ENCODE measurements around the gene OXLD1.

OXLD1 gene

DNA sequence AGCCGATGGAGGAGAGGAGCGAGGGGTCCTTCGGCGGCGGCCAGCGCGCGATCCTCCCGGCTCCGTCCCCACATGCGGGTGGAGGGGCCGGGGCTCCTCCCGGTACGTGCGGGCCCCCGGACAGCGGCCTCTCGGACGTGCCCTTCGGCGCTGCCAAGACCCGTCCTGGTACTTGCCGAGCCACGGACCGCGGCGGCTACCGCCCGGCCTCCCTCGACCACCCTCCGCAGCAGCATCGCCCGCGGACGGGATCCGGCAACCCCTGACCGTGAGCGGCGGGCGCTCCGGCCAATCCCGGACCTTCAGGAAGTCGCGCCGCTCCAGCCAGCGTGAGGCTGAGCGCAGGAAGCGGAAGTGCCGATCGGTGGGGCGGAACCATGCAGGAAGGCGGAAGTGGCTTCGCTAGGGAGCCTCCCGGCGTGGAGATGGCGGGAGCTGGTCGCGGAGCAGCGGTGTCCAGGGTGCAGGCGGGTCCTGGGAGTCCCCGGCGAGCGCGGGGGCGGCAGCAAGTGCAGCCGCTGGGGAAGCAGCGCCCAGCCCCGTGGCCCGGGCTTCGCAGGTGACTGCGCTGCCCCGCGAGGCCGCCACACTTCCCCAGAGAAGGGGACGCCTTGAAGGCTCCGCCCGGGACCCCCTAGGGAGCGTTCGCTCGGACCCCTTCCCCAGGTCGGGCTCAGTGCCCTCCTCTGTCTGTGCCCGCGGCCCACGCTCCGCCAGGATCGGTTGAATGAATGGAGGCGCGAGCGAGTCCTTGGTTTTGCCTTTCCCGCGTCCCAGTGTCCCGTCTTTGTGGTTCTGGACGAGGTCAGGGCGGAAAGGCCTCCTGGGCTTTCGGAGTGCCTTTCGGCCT is at the start of gene OXLD1, which contains the start of gene CCDC137:
Gene OXLD1, minus strand, starts transcription at position 264 of the 850 bp plus-strand sequence. Its CDS starts 28 bp downstream, at position 236.
Gene CCDC137, plus strand, starts transcription at position 396 of the 850 bp plus-strand sequence. Its CDS starts 30 bp downstream, at position 426.
- DNase-seq: peak; percentile 90

DNA sequence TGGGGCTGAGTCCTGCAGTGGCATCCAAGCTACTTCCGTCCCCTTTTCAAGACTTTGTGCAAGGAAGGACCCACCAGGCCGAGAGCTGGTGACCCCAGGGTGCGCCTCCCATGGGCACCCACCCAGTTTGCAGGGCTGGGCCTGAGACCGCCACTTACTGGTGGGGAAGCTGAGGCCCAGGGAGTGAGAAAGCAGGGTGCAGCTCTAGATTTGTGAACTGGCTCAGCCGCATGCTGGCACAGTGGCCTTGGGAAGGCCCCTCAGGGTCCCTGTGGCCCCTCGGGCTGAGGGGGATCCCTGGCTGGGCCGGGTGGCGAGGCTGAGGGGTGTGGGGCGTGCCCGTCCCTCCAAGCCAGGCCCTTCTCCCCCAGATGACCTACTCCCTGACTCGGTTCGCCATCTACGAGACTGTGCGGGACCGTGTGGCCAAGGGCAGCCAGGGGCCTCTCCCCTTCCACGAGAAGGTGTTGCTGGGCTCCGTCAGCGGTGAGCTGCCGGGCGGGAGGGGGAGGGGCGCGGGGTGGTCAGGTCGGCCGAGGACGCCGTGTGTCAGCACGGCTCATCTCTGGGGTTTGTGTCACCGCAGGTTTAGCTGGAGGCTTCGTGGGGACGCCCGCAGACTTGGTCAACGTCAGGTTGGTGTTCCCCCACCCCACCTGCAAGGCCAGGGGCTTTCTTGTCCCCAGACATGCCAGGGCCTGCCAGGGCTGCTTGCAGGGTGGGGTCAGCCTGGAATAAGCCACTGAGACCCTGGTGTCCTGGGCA is 48.9 kb upstream of the OXLD1 start:
- no peak for DNase-seq

DNA sequence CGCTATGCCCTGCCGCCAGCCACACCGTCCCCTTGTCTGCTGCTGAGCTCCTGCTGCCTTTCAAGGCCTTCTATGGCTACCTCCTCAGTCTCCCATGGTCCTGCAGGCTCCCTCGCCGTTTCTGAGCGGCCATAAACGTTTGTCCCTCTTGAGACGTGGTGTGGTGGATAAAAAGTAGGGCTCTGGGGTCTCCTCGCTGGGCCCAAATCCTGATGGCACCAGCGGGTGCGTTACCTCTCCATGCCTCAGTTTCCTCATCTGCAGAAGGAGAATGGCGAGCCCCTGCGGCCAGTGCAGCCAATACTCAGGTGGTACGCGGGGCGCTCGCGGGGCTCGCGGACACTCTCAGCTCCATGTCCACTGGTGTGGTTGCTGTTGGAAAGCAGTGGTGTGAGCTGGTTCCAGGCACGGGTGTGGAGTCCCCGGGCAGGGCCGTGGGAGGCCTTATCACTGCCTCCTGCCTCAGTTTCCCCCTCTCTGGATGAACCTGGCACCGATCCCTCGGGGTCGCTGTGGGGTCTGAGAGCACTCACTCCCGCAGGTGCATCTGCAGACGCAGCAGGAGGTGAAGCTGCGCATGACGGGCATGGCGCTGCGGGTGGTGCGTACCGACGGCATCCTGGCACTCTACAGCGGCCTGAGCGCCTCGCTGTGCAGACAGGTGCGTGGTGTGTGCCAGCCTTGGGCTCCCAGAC is 48.2 kb upstream of the OXLD1 start:
- no peak for DNase-seq

DNA sequence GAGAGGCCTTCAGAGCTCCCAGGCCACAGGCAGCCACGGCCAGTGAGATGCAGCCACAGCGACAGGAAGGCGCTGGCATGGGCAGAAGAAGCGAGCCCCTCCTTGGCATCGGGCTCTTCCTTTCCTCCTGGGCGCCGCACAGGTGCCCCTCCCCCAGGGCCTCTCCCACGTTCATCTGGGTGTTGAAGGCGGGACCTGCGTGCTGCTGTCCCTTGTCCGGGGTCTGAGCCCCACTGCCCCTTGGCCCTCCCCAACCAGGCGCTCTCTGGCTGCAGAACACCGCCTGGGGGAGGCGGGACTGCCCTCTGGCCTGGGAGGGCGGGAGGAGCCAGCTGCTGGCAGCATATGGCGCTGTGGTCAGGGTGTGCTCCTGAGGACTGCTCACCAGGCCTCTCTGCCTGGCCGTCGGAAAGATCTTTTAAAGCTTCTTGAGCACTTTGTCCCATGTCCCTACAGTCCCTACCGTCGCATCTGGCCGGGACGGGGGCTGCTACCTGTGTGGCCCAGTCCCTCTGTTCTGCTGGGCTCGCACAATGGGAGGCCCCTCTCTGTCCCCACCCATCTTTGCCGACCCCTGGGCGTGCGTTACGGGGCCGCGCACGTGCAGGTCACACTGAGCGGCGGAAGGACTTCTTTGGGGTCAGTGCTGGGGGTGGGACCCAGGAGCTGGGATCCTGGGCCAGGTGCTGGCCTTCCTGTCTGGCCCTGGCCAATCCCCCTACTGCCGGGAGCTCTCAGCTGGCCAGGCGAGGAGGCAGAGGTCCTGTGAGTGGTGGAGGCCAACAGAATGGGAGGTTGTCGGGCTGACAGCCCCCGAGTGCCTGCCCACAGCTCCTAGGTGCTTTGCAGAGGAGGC is 47.4 kb upstream of the OXLD1 start:
- no peak for DNase-seq

DNA sequence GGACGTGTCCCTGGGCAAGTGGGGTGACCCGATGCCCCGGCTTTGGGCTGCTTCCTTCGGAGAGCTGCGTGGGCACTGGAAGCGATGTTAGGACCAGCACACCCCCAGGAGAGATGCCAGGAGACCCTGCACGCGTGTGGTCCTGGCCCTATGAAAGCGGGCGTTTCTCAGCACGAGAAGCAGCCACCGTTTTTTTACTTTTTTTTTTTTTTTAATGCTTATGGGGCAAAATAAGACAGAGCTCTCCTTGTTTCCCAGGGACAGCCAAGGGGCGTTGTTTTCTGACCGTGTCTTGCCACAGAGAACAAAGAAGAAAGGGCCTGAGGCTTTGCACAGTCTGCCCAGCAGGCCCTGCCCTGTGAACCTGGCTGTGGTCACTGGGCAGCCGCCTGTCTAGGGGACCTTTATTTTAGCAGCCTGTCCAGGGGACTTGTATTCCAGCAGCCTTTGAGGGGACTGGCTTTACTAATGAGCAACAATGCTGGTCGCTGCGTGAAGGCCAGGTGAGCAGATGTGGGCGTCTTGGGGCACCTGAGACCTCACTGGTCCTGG is 46.7 kb upstream of the OXLD1 start:
- DNase-seq: no peak

DNA sequence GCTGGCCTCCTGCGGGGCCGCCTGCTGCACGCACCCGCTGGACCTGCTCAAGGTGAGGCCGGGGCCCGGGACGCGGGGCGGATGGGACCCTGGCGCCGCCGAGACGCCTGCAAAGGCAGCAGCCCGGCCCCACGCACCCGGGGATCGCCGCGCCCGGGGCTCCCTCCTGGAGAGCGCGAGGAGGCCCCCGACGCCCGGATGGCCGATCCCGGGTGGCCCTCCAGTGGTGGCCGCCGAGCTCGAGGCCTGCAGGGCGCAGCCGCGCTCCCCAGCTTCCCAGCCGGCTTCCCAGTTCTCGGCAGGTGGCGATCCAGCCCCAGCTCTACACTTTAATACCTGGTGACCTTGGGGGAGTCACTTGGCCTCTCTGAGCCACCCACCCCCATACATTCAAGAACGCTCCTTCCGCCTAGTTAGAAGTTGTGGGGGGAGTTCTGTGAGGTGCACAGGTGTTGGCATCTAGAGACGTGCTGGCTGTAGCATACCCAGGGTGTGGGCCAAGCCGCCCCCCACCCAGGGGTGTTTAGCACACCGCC is 46.1 kb upstream of the OXLD1 start:
- no peak for DNase-seq

DNA sequence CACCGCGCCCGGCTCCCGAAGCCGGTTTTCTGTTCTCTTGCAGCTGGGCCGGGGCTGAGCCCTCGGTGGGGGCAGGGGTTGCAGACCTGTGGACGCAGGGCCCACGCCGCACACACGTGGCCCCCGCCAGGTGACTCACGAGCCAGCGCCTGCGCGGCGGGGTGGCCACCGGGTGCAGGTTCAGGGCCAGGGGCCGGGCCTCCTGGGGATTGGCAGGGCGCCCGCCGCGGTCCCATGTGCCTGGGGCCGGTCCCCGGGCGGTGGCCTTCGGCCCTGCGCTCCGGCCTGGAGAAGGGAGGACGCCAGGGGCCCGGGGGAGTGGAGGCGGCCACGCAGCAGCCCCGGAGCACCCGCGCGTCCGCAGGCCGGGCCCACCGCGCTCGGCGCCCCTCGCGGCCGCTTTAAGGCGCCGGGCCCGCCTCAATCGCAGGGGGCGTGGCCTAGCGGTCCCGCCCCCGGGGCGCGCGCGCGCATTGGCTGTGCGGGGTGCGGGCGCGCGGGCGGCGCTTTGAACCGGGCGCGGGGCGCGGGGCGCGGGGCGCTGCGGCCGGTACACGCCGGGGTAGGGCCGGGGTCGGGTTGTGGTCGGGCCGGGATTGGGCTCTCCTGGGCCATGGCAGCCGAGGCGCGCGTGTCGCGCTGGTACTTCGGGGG is 45.5 kb upstream of the OXLD1 start, which contains the start of gene SLC25A10:
Gene SLC25A10, plus strand, starts transcription at position 471 of the 654 bp plus-strand sequence. Its CDS starts 143 bp downstream, at position 614.
- DNase-seq: peak; percentile 64

DNA sequence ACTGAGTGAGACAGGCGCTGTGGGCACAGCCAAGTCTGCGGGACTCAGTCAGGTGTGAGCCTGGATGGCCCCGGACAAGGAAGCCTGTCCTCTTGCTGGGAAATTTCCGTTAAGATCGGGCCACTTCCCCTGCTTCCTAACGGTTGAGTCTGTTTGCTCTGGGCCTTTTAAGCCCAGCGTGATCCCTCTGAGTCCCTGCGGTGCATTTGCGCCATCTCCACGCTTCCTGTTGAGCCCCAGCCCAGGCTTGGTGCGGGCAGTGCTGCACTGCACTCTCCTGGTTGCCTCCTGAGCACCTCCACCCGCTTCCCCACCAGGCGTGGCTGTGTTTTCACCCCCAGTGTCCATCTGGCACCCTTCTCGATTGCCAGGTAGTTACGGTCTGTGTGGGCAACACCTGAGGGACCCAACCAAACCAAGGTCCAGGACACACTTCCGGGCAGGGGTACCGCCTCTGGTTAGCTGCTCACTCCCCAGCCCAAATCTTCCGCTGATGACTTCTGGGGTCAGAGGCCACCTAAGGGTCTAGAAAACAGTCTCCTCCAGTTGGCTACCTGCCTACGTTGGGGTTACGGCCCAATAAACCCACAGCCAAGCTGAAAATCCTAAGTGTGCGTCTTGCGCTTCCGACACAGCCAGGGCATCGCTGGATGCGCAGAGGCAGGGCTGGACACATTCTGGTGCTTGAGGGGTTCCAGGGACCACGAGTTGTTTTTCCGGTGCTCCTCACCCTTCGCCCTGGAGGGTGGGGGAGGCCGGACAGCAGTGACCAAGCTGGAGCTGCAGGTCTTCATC is 44.3 kb upstream of the OXLD1 start:
- no peak for DNase-seq

DNA sequence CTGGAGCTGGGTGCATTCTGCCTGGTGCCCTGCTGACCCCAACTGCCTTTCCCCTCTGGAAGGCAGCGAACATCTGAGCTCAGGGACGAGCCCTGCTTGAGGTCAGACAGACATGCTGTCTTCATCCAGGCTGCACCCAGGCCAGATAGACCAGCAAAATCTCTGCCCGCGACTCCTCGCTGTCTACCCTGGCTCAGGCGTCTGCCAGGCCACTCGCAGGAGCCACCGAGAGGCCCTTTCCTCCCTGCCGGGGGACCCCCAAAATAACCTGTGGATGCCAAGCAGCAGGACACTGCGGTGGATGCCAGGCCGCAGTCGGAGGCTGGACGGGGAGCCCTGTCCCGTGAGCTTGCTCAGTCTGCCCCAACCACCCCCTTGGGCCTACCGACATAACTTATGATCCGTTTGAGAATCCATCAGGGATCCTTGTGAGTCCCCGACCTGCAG is 42.4 kb upstream of the OXLD1 start:
- DNase-seq: no peak

DNA sequence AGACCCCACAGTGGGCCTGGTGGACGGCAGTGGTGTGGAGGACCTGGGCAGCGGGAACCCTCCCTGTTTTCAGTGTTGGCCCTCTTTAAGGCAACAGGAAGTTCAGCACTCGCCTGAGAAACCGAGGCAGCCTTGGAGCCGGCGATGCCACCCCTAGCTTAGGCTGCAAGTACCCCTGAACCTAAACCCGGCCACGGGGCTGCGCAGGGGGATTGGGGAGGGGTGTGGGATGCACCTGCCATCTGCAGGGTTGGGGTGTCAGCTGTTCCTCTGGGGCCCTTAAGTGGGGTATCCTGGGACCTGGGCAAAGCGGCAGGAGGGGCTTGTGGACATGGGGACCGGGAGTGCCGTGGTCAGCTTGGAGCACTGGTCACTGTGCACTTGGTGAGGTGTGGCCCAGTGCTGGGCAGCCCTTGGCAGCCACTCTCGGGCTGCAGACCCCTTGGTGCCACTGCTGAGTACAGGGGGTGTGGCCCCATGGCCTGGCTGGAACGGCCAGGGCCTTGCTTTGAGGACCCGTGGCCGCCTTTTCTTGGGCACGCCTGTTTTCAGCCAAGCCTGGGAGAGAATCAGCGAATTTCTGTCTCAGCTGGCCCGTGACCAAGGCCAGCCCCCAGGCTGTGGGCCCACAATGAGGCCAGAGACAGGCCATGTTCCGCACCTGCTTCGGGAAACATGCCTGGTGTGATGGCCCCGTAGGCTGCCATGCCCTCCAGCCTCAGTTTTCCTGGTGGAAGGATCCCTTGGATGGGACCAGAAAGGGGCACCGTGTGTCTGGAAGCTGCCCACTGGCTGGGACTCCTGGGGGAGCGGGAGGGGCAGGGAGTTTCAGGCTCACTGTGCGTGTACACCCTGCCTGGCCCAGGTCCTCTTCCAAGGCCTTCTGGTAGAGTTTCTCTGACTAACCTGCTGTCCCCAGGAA is 41.6 kb upstream of the OXLD1 start:
- DNase-seq: no peak

DNA sequence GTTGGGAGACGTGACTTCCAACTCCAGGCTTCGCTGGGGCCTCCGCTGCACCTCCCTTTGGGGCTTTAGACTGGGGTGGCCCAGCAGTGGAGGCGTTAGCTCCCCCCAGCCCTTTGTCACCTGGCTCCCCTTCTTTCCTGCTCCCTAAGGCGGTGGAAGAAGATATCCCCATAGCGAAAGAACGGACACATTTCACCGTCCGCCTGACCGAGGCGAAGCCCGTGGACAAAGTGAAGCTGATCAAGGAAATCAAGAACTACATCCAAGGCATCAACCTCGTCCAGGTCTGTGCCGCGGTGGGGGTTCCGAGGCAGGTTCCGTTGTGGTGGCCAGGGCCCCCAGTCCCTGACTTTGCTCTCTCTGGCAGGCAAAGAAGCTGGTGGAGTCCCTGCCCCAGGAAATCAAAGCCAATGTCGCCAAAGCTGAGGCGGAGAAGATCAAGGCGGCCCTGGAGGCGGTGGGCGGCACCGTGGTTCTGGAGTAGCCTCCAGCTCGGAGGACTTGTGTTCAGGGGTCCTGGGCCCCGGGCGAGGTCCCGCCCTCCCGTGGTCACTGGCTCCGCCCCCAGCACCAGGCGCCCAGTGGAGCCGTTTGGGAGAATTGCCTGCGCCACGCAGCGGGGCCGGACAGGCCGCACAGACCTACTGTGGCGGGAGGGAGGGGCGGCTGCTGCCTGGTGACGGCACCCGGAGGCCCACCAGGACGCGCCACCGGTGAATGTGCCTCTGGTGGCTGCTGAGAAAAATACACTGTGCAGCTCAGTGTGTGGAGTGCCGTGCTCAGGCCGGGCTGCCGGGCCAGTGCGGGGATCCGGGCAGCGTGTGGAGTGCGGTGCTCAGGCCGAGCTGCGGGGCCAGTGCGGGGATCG is 40.6 kb upstream of the OXLD1 start:
- no peak for DNase-seq

DNA sequence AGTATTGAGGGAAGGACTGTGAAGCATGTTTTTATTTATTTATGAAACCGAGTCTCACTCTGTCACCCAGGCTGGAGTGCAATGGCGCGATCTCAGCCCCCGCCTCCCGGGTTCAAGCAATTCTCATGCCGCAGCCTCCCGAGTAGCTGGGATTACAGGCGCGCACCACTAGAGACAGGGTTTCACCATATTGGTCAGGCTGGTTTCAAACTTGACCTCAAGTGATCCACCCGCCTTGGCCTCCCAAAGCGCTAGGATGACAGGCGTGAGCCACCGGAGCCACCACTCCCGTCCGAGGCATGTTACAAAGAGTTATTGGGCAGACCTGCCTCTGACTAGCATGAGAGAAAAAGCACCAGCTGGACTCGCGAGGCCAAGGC is 39.8 kb upstream of the OXLD1 start:
- no peak for DNase-seq

DNA sequence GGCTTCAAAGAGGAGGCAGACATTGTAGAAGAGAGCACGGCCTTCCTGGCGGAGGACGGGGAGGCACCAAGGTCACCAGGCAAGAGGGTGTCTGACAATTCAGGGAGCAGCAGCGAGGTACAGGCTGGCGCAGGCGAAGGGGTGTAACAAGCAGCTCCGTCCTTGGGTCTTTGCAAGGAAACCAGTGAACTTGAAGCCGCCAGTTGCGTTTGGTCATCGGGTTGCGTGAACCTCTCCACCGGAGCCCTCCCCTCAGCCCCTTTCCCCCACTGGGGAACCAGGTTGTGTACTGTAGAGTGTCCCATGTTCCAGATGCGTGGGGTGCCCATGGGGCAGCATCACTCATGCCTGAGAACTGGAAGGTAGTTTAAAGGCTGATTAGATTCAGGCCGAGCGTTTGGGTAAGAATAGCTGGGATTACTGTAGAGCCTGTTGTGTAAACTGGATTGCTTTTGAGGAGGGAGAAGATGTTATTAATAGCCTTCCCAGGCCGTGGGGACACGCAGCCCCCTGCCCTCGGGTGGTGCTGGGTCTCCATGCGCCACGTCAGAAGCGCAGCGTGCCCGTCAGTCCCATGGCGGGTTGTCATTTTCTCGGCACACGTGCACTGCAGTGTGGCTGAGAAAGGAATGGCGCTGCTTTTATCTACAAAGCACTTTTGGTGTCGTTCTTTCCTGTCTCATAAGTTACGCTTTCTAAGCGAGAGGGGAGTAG is 39.3 kb upstream of the OXLD1 start:
- DNase-seq: no peak

DNA sequence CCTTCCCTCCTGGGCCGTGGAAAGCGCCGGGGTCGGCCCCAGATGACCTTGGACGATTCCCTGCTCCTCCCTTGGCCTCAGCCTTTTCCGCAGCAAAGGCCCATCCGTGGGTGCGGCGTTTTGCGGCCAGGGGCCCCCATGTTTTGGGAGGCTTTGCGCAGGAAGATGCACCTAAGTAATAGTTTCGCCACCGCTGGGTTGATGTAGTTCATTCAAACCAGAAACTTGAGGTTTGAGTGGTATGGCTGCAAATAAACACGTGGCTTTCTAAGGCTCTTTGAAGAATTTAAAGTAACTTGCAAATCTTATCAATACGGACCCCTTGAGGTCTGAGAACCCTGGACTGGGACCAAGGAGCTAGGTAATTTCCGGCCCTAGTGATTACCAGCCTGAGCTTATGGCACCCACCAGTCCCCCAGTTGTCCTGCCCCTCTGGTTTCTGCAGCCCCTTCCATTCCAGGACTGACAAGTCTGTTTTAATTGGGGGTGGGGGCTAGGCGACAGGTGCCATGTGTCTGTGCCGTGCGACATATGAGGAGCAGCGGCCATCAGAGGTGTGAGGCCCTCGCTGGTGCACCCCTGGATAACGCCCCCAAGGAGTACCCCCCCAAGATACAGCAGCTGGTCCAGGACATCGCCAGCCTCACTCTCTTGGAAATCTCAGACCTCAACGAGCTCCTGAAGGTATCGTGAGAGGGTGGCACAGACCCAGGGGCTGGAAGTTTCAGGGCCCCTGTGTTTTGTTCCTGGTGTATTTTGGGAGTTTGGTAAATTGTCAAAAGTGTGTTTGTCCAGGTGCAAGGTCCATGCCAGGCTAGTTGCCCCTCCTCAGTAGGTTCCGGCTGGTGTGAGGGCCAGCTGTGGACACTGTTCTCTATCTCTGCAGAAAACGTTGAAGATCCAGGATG is 37.6 kb upstream of the OXLD1 start:
- no peak for DNase-seq

DNA sequence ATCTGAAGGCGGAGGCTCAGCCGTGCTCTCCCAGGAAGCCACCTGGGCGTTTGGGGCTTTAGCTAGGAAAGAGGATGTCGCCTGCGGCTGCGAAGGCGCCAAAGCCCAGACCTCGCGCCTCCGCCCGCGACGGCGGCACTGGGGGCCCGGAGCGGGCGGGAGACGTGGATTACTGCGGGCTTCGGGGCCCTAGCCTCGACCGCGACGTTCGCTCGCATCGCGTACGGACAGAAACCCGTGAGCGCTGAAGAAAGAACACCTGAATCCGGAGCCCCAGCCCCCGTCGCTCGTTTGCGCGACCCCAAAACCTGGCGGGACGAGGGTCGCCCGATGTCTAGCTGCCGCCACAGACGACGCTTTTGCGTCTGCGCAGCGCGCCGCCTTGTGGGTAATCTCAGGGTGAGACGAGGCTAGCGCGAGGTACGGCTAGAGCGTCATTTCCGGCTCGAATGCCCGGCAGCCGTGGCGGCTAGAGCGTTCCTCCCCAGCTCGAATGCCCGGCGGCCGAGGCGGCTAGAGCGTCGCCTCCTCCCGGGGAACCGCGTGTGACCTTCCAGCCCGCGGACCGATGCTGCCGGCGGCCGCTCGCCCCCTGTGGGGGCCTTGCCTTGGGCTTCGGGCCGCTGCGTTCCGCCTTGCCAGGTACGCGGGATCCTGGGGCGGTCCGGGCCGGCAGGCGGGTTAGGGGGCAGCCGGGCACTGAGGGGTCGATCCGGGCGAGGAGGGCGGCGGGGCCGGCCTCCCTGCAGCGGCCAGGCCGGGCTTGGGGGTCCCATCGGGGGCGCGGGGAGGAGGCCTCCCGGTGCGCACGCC is 36.7 kb upstream of the OXLD1 start, which contains the start of gene MRPL12:
Gene MRPL12, plus strand, starts transcription at position 434 of the 813 bp plus-strand sequence. Its CDS starts 135 bp downstream, at position 569.
- DNase-seq: peak; percentile 78

Measured in KG1 (cell line).